ENCODE data around the gene SLC2A4RG. TPM values are rescaled to one million over a fixed set of nuclear protein-coding genes. Genes with fewer than 3 reads are reported as not detected.
A peak's percentile ranks its signal among the peaks of the same experiment; 100 is the strongest.

The SLC2A4RG gene
- total and polyA plus RNA-seq, 2 of the 13 experiments (the other 11 are each of a cell fraction or from before 2014, with no cell fraction given), result 91.4 to 95.9 TPM

DNA sequence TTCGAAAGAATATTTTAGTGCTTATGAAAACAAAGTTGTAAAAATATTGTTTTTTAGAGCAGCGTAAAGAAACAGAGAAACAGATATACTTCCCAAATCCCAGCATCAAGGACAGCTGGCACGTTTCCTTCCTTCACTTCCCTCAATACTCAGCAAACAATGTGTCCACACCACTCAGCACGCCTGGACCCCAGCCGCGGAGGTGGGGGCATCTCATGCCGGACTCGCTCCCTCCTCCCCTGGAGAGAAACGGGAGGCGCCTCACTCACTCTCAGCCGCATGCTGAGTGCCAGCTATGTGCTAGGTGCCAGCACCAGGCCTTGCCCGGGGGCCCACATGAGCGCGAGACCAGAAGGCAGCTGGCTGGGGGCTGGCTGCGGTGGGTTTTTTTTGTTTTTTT is 34.7 kb downstream of the SLC2A4RG start:
- in situ Hi-C loops (cut with HindIII; ENCODE audit: extremely low pct_ligation_motif_present, low pct_unique_long_range_greater_than_20kb), result no loop called here
- BruUV-seq (replicated peaks), result no TSS peak
- no peak for TF ChIP-seq HHEX (CRISPR knock-in tag; IDR thresholded peaks at IDR 0.05)
- TF ChIP-seq ZNF670 (CRISPR knock-in tag; IDR thresholded peaks at IDR 0.05; ENCODE audit: borderline replicate concordance), result 0 out of 2 replicates have a peak, but pooled peaks have one; percentile 42
- TF ChIP-seq ZZZ3 (CRISPR knock-in tag; IDR thresholded peaks at IDR 0.05; ENCODE audit: borderline replicate concordance), result no peak
- TF ChIP-seq, protein P1, sequence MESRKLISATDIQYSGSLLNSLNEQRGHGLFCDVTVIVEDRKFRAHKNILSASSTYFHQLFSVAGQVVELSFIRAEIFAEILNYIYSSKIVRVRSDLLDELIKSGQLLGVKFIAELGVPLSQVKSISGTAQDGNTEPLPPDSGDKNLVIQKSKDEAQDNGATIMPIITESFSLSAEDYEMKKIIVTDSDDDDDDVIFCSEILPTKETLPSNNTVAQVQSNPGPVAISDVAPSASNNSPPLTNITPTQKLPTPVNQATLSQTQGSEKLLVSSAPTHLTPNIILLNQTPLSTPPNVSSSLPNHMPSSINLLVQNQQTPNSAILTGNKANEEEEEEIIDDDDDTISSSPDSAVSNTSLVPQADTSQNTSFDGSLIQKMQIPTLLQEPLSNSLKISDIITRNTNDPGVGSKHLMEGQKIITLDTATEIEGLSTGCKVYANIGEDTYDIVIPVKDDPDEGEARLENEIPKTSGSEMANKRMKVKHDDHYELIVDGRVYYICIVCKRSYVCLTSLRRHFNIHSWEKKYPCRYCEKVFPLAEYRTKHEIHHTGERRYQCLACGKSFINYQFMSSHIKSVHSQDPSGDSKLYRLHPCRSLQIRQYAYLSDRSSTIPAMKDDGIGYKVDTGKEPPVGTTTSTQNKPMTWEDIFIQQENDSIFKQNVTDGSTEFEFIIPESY (CRISPR knock-in tag; IDR thresholded peaks at IDR 0.05), result peak; percentile 44; the same call in 1 of the 2 replicates
- 93% methylated on average over 15 of the region's 15 CpGs for WGBS (ENCODE audit: low lambda C conversion rate)
- ChIA-PET CTCF (ENCODE audit: low intra/inter-chr PET ratio, low total read pairs) (no interaction called here), POLR2A (no interaction called here)
- DNase-seq (ENCODE audit: low spot score), result no peak
- Histone ChIP-seq H3K4me1 (ENCODE audit: insufficient read depth, low read length) (peaks cover 26% of the 10 kb centered on the region), H3K4me3 (replicated peaks in 1 of 3; ENCODE audit: insufficient read depth in 1 of 3, low read depth in 2 of 3, low read length in 3 of 3) (no peak overlapping the region), H3K27ac (ENCODE audit: extremely low read length, insufficient read depth, low read length) (no peak overlapping the region), H3K9me3 (ENCODE audit: low read length) (no peaks in the 10 kb centered on the region), H4K20me1 (ENCODE audit: insufficient read depth, low read length) (no peaks in the 10 kb centered on the region), H2AFZ (ENCODE audit: low read length) (no peak overlapping the region), H3K79me2 (ENCODE audit: insufficient read depth, low read length) (no peaks in the 10 kb centered on the region), H3K9ac (ENCODE audit: insufficient read depth, low read depth, low read length) (no peak overlapping the region), H3K36me3 (replicated peaks in 1 of 2; ENCODE audit: control insufficient read depth in 1 of 2, insufficient read depth in 2 of 2, low read length in 2 of 2) (no peaks in the 10 kb centered on the region), H3K4me2 (ENCODE audit: low read depth, low read length) (no peak overlapping the region), H3K27me3 (ENCODE audit: control insufficient read depth in 1 of 2, insufficient read depth in 2 of 2, low read length in 2 of 2) (no peaks in the 10 kb centered on the region)
- intact Hi-C loops (cut with micrococcal nuclease; ENCODE audit: unreplicated experiment), result no loop called here
- FAIRE-seq, result peak; percentile 23
- ATAC-seq, result no peak

DNA sequence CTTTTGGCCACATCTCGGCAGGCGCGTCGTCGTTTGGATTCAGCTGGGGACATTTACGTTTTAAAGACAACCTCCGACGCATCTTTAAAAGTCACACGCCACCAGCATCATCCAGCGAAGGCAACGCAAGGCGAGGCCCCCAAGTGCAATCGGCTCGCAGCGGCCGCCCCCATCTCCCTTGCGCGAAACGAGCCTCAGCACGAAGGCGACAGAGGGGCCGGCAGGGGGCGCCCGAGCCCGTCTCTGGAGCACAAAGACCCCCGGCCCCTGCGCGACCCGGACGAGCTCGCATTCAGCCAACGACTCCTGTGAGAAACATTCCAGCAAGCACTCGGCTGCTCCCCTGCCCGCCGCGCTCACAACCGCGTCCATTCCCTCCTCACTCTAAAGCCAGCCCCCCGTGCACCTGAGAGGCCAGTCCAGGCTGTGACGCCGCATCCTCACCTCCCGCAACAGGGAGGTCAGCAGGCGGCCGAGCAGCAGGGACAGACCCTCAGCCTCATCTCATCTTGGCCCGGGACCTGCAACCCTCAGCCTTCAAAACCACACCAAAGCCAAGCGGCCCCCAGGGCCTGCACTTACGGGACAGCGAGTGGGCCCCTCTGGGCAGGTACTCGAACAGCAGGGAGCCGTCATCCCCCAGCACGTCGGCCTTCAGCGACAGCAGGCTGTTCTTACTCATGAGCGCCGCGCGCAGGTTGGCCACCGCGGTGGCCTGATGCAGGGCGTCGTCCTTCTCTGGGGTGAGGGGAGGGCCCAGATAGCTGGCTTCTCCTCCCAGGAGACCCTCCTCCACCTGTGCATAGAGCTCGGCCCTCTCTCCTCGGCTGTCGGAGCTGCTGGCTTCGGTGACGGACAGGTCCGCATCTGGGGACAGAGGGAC is 35.8 kb downstream of the SLC2A4RG start:
- H3K9me3 ChIP-seq (ENCODE audit: low read length), result no peaks in the 10 kb centered on the region
- ChIA-PET POLR2A (interaction anchor here (0.6 kb wide), 1 partner anchor 237 kb away, joined by 3 read pairs; no protein-coding TSS in a partner anchor), CTCF (ENCODE audit: low intra/inter-chr PET ratio, low total read pairs) (interaction anchor here (1.6 kb wide), 1 partner anchor 11 kb away, joined by 4 read pairs; no protein-coding TSS in a partner anchor)
- H3K27ac ChIP-seq (ENCODE audit: extremely low read length, insufficient read depth, low read length), result no peak overlapping the region
- no peaks in the 10 kb centered on the region for H3K36me3 ChIP-seq (replicated peaks in 1 of 2; ENCODE audit: control insufficient read depth in 1 of 2, insufficient read depth in 2 of 2, low read length in 2 of 2)
- no peak overlapping the region for H2AFZ ChIP-seq (ENCODE audit: low read length)
- DNase-seq (ENCODE audit: low spot score), result no peak
- intact Hi-C loops (cut with micrococcal nuclease; ENCODE audit: unreplicated experiment) (no loop called here), in situ Hi-C loops (cut with HindIII; ENCODE audit: extremely low pct_ligation_motif_present, low pct_unique_long_range_greater_than_20kb) (no loop called here)
- BruUV-seq (replicated peaks), result no TSS peak
- no peak overlapping the region for H3K4me2 ChIP-seq (ENCODE audit: low read depth, low read length)
- no peaks in the 10 kb centered on the region for H3K27me3 ChIP-seq (ENCODE audit: control insufficient read depth in 1 of 2, insufficient read depth in 2 of 2, low read length in 2 of 2)
- WGBS (ENCODE audit: low lambda C conversion rate), result 87% methylated on average over 67 of the region's 67 CpGs
- no peak overlapping the region for H3K9ac ChIP-seq (ENCODE audit: insufficient read depth, low read depth, low read length)
- no peak overlapping the region for H3K4me3 ChIP-seq (replicated peaks in 1 of 3; ENCODE audit: insufficient read depth in 1 of 3, low read depth in 2 of 3, low read length in 3 of 3)
- H3K4me1 ChIP-seq (ENCODE audit: insufficient read depth, low read length), result peaks cover 26% of the 10 kb centered on the region
- peak; percentile 31 for ATAC-seq
- no peak for FAIRE-seq
- H3K79me2 ChIP-seq (ENCODE audit: insufficient read depth, low read length), result no peaks in the 10 kb centered on the region
- no peaks in the 10 kb centered on the region for H4K20me1 ChIP-seq (ENCODE audit: insufficient read depth, low read length)
- TF ChIP-seq ARNTL (CRISPR knock-in tag; IDR thresholded peaks at IDR 0.05), result 0 out of 2 replicates have a peak, but pooled peaks have one; percentile 29
- TF ChIP-seq MXD3 (CRISPR knock-in tag; IDR thresholded peaks at IDR 0.05), result 0 out of 2 replicates have a peak, but pooled peaks have one; percentile 44
- TF ChIP-seq, protein P2, sequence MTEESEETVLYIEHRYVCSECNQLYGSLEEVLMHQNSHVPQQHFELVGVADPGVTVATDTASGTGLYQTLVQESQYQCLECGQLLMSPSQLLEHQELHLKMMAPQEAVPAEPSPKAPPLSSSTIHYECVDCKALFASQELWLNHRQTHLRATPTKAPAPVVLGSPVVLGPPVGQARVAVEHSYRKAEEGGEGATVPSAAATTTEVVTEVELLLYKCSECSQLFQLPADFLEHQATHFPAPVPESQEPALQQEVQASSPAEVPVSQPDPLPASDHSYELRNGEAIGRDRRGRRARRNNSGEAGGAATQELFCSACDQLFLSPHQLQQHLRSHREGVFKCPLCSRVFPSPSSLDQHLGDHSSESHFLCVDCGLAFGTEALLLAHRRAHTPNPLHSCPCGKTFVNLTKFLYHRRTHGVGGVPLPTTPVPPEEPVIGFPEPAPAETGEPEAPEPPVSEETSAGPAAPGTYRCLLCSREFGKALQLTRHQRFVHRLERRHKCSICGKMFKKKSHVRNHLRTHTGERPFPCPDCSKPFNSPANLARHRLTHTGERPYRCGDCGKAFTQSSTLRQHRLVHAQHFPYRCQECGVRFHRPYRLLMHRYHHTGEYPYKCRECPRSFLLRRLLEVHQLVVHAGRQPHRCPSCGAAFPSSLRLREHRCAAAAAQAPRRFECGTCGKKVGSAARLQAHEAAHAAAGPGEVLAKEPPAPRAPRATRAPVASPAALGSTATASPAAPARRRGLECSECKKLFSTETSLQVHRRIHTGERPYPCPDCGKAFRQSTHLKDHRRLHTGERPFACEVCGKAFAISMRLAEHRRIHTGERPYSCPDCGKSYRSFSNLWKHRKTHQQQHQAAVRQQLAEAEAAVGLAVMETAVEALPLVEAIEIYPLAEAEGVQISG (CRISPR knock-in tag; IDR thresholded peaks at IDR 0.05), result peak; percentile 16; the same call in 1 of the 2 replicates
- TF ChIP-seq SMARCC2 (IDR thresholded peaks at IDR 0.05), result no peak
- no peak for TF ChIP-seq KDM4B (CRISPR knock-in tag; IDR thresholded peaks at IDR 0.05)
- peak; percentile 52; the same call in 1 of the 2 replicates for TF ChIP-seq GABPB1 (CRISPR knock-in tag; IDR thresholded peaks at IDR 0.05)
- 0 out of 2 replicates have a peak, but pooled peaks have one; percentile 40 for TF ChIP-seq PITX1 (CRISPR knock-in tag; IDR thresholded peaks at IDR 0.05)
- TF ChIP-seq RAD21 (CRISPR knock-in tag; IDR thresholded peaks at IDR 0.05), result peak; percentile 68

All from HepG2 (cell line).